Renal cortical epithelial cell (primary cell): ENCODE measurements around the gene STK17A. TPM values are rescaled to one million over a fixed set of nuclear protein-coding genes. Genes with fewer than 3 reads are reported as not detected.

ENCODE experiments used
- DNase-seq: peaks from one replicate; pipeline ENCODE4 v3.0.0-alpha.2; 2011; ENCODE audit warnings: low read depth
- total RNA-seq: library from RNA; depleted of rRNA; stranded (reverse); fragments of >200 nt; gene quantifications from 2 replicates; pipeline ENCODE4 v1.2.3, GENCODE V29; 2014

The STK17A gene
- total RNA-seq: 97.4 and 111 TPM in 2 replicates

GRCh38 chr7:43582503-43583423 is at the start of gene STK17A:
Gene STK17A, plus strand, starts transcription at chr7:43583108. Its CDS starts 136 bp downstream, at chr7:43583244.
- DNase-seq: peak; percentile 71

- no peak for DNase-seq
Observed at GRCh38 chr7:43533801-43534479, 49.0 kb upstream of the STK17A start.

- DNase-seq: peak; percentile 22
Observed at GRCh38 chr7:43535031-43535451, 47.9 kb upstream of the STK17A start.

- peak; percentile 82 for DNase-seq
Observed at GRCh38 chr7:43535810-43536585, 46.9 kb upstream of the STK17A start.

GRCh38 chr7:43536773-43537172 is 46.1 kb upstream of the STK17A start:
- DNase-seq: no peak

GRCh38 chr7:43537765-43538403 is 45.0 kb upstream of the STK17A start:
- DNase-seq: peak; percentile 87

GRCh38 chr7:43538404-43538771 is 44.5 kb upstream of the STK17A start:
- DNase-seq: no peak

GRCh38 chr7:43540471-43540870 is 42.4 kb upstream of the STK17A start:
- DNase-seq: no peak

GRCh38 chr7:43542716-43543115 is 40.2 kb upstream of the STK17A start:
- DNase-seq: no peak

GRCh38 chr7:43546231-43546630 is 36.7 kb upstream of the STK17A start:
- no peak for DNase-seq

- no peak for DNase-seq
Observed at GRCh38 chr7:43550427-43550826, 32.5 kb upstream of the STK17A start.

GRCh38 chr7:43552122-43552521 is 30.8 kb upstream of the STK17A start:
- DNase-seq: no peak

- no peak for DNase-seq
Observed at GRCh38 chr7:43553999-43554398, 28.9 kb upstream of the STK17A start.

- DNase-seq: no peak
Observed at GRCh38 chr7:43554423-43554822, 28.5 kb upstream of the STK17A start.

- DNase-seq: no peak
Observed at GRCh38 chr7:43557831-43558495, 24.9 kb upstream of the STK17A start.

- DNase-seq: no peak
Observed at GRCh38 chr7:43559171-43559945, 23.6 kb upstream of the STK17A start.

GRCh38 chr7:43559946-43560335 is 23.0 kb upstream of the STK17A start:
- no peak for DNase-seq

GRCh38 chr7:43560742-43561330 is 22.1 kb upstream of the STK17A start:
- DNase-seq: no peak

- DNase-seq: no peak
Observed at GRCh38 chr7:43562383-43562782, 20.5 kb upstream of the STK17A start.

- no peak for DNase-seq
Observed at GRCh38 chr7:43565786-43566185, 17.1 kb upstream of the STK17A start.
